T-helper 9 cell (primary cell): ENCODE results near the gene LCLAT1.

Experiments used
- DNase-seq: peaks from one replicate; pipeline ENCODE4 v3.0.0-alpha.2; 2020

LCLAT1 gene

DNA sequence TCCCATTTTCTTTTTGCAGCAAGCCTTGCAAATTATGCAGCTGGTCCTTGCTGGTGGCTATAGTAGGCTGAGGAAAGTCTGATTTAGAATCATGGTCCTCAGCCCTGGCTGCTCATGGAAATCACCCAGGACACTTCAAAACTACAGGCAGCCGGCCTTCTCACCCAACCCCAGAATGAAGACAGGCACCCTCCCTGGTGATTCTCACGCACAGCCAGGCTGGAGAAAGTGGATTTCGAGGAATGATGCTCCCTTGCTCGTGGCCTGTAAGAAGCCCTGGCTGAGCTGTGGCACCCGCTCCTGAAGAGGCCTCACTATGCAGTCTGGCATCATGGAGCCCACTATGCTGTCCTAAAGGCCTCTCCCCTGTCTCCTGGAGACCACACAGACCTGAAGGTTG is 202.8 kb downstream of the LCLAT1 start:
- no peak for DNase-seq

GRCh38 chr2:30652271-30652915 is 205.3 kb downstream of the LCLAT1 start:
- DNase-seq = no peak

DNA sequence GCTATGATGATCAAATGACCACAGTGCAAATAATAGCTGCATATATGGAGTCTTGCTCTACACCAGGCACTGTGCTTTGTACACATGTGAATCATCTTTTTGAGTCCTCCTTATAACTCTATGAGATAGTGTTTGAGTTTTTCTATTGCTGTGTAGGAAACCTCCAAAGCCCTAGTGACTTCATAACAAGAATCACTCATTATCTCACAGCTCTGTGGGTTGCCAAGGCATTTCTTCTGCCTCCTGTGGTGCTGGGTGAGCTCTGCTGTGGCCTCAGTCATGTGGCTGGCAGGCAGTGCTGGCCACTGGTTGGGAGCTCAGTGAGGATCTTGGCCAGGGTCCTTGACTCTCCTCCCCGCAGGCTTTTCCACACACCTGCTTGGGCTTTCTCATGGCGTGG is 206.8 kb downstream of the LCLAT1 start:
- DNase-seq = no peak

DNA sequence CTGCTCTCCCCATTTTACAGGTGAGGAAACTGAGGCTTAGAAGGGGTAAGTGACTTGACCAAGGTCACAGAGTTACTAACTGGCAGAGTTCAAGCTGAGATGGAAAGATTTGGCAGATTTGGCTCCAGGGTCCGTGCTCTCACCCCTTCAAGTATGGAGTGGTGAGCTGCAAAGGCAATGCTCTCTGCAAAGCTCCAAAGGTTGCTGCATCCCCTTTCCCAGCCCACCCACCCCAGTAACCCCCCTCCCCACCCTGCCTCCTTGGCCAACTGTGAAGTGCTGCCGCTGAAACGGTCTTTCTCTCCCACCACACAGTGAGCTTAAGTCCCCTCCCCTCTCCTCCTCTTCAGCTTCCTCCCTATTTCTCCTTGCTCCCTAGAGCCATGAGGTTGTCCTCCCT is 207.4 kb downstream of the LCLAT1 start:
- no peak for DNase-seq

DNA sequence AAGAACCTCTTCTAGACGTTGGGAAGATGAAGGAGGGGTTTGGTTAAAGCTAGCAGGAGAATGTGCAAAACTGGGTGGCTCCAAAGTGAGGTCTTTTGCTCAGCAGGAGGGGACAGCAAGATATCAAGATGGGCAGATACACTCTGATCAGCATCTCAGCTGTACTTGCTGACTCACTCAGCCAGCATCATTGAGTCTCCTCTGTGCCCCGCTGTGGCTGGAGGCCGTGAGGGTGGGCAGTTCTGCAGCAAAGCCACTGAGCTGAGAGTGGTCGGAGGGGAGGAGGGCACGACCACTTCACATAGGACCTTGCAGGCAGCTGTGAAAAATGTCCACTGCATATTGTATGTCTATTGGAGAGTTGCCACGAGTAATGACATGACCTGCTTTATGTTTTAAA is 208.2 kb downstream of the LCLAT1 start:
- DNase-seq = no peak

- no peak for DNase-seq
Measured at GRCh38 chr2:30655660-30656059, 208.6 kb downstream of the LCLAT1 start.

DNA sequence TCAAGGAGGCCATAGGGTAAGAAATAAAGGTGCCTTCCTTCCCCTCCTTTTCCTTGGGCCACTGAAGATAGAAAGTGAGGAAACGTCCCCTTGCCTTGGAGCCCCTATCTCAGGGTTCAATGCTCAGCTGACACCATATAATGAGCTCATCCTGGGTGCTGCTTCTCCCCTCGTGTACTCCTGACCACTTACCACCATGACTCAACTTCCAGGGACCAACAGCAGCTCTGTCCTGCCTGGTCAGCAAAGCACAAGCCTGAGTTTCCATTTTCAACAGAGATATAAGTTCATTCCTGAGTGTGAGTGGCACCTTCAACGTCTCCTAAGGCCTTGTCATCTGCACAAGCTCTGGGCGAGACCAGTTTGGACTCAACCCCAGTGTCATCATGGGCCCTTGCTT is 209.0 kb downstream of the LCLAT1 start:
- DNase-seq = no peak

DNA sequence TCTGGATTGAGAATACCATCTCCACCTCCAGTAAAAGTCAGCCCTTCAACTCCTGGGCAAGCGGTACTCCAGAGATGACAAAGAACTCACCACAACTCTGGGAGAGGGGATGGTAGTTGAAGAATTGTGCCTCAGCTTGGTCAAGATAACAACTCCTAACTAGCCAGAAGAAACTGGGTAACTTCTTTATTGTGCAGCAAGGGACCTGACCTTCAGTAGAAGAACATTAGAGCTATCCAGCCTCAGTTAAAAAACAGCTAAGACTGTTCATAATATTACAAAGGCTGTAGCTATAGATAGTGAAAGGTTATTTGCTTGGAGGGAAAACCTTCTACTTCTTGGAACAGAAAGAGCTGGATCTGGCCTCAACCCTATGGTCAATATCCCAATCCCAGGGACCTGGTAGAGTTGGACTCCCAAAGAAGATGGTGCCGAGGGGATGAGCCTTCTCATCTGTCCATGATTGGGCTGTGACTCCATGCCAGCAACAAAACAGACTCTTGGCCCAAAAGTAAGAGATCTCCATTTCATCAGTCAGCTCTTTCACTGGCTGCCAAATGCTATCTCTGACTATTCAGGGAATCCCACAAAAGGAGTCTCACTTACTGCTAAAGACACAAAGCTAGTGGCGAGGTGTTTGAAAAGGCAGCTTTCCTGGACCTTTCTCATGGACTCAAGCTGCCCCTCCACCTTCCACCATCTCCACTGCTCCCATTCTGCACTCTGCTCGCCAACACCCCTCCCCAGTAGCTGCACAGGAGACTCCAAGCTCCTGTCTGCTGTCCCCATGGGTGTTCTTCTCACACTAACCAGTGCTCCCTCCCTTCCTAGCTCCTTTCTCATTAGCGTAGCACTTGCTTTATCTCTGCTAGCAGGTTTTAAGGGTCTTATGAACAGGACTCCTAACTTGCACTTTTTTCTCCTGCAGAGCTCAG is 214.4 kb downstream of the LCLAT1 start:
- no peak for DNase-seq

GRCh38 chr2:30662268-30663131 is 215.5 kb downstream of the LCLAT1 start:
- no peak for DNase-seq

GRCh38 chr2:30663321-30663720 is 216.3 kb downstream of the LCLAT1 start:
- no peak for DNase-seq

GRCh38 chr2:30663806-30664205 is 216.8 kb downstream of the LCLAT1 start:
- DNase-seq = no peak

GRCh38 chr2:30664761-30665358 is 217.8 kb downstream of the LCLAT1 start:
- no peak for DNase-seq

DNA sequence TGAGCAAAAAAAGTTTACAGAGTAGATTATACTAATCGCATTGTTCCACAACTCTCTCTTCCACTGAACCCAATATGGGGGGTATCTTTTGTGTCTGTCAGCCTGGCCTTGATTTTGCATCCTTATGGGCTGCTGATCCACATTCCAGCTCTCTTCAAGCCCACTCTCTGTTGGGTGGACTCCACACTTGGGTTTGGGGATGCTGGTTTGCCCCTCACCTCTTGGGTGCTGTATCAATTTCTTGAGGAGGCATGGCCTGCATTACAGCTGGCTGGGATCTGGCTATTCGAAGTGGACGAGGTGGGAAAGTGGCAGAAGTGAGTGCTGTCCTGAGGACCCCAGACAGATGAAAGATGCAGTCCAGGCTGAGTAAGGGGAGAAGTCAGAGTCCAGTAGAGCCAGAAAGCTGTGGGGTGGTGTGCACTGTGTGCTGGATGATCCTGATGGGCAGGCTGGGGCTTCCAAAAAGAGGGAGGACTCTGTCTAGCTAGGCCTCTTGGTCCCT is 218.8 kb downstream of the LCLAT1 start:
- DNase-seq = no peak

- DNase-seq = no peak
Measured at GRCh38 chr2:30666266-30666874, 219.3 kb downstream of the LCLAT1 start.

GRCh38 chr2:30670453-30670852 is 223.4 kb downstream of the LCLAT1 start:
- no peak for DNase-seq

GRCh38 chr2:30673127-30673526 is 226.1 kb downstream of the LCLAT1 start:
- no peak for DNase-seq

DNA sequence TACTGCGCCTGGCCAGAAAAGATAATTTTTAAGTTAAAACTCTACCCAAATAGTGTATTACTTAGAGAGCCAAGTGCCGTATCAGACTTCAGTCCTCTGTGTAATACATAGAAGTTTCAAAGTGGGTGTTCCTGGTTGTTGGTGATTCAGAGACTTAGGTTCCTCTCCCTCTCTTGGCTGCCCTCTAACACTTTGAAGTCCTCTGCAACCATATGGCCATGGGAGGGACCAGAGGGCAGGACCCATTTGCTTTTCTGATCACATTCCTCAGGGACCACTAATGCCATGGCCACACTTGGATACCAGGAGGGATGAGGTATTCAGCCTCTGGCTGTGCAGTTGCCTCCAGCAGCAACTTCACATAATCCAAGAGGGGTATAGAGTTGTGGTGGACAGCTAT is 228.7 kb downstream of the LCLAT1 start:
- DNase-seq = no peak

GRCh38 chr2:30677231-30677630 is 230.2 kb downstream of the LCLAT1 start:
- DNase-seq = no peak

GRCh38 chr2:30677861-30678385 is 230.9 kb downstream of the LCLAT1 start:
- no peak for DNase-seq

DNA sequence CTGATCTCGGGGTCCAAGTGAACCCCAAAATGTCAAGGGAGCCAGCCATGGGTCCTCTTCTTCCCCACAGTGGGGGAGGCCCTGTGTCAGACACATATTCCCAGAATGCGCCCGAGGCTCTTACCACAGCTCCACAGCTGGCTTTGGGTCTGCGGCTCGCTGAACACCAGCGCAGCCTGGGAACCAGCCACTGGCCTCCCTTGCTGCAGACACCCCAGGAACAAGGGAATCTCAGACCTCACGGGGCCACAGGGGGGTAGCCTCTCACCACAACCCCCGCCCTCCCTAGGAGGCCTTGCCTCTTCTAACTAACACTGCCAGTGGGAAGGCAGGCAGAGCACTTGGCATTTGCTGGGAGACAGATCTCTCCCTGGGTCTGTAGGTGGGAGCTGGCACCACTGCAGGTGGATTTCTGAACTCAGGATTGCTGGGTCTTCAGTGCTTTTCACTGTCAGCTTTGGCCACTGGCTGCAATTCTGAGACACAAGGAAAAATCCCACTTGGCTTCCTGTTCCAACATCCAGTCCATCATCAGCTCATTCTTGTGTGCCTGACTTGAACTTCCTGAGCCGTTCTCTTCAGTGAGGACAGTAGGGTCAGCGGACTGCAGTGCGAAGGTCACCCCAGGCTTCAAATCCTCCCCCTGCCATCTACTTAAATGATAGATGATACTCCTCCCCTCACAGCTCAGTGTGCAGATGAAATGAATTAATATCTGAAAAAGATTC is 231.5 kb downstream of the LCLAT1 start:
- no peak for DNase-seq

DNA sequence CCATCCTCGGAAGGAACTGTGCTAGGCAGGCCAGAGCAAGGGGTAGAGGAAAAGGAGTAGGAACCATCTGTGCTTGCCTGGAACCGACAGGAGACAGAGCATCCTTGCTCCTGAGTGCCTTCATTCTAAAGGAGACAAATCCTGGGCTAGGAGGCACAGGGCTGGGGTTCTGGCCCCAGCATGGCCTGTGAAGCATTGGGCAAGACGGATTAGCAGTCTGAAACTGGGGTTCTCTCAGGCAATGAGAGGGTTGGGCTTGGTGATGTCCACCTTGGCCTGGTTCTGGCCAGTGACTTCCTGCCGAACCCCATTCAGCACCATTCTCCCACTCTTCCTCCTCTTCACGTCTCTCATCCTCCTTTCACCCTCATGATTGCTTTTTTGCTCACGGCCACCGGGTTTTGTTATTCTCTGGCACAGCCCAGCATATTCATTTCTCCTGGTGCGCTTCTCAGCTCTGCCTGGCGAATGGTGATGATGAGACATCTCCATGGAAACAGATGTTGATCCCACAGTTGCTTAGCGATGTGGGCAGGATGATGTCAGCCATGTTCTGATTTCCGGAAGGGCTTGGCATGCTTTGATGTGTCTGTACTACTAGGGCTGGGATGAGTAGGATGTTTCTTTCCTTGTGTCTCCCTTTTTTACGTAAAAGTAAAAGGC is 232.5 kb downstream of the LCLAT1 start:
- DNase-seq = no peak
